ENCODE data around the gene APOH. TPM values are rescaled to one million over a fixed set of nuclear protein-coding genes. Genes with fewer than 3 reads are reported as not detected.

Gene APOH
- total and polyA plus RNA-seq, 2 of the 13 experiments (the other 11 are each of a cell fraction or from before 2014, with no cell fraction given) = 4,846 to 5,748 TPM

DNA sequence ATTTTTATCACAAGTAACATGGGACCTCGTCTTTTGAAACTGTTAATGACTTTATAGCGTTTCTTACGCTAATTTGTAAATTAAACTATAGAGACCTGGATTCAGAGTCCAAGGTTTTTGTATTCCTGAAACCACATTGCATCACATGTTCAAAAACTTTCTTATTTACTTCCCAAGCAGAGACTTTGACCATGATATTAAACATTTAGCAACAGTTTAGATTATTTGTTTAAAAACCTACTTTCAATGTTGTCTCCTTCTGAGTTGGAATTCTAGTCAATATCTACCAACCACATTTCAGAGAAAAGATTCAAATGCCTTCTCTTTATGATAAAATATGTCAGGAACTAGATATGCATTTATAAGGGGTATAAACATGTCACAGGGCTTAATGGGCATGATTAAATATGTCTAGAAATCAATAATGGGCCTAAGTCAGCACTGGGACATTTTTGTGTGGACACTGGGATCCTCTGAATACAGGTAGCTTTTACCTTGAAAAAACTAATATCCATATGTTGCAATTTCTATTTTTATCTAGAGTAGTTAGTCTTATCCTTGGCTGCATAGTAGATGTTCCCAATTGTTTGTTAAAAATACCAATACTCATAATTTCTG, 6.3 kb upstream of the APOH start (continued):
- TF ChIP-seq, protein P1, sequence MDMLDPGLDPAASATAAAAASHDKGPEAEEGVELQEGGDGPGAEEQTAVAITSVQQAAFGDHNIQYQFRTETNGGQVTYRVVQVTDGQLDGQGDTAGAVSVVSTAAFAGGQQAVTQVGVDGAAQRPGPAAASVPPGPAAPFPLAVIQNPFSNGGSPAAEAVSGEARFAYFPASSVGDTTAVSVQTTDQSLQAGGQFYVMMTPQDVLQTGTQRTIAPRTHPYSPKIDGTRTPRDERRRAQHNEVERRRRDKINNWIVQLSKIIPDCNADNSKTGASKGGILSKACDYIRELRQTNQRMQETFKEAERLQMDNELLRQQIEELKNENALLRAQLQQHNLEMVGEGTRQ (IDR thresholded peaks at IDR 0.05; ENCODE audit: low read depth, low read length) = no peak
- TF ChIP-seq, protein P1 (CRISPR knock-in tag; IDR thresholded peaks at IDR 0.05; ENCODE audit: borderline replicate concordance) = 0 out of 2 replicates have a peak, but pooled peaks have one; percentile 19
- no peak for TF ChIP-seq YEATS2 (CRISPR knock-in tag; IDR thresholded peaks at IDR 0.05; ENCODE audit: borderline replicate concordance)
- peak; percentile 95 for TF ChIP-seq CEBPG (CRISPR knock-in tag; IDR thresholded peaks at IDR 0.05)
- TF ChIP-seq SALL1 (CRISPR knock-in tag; IDR thresholded peaks at IDR 0.05) = no peak
- TF ChIP-seq, protein P2, sequence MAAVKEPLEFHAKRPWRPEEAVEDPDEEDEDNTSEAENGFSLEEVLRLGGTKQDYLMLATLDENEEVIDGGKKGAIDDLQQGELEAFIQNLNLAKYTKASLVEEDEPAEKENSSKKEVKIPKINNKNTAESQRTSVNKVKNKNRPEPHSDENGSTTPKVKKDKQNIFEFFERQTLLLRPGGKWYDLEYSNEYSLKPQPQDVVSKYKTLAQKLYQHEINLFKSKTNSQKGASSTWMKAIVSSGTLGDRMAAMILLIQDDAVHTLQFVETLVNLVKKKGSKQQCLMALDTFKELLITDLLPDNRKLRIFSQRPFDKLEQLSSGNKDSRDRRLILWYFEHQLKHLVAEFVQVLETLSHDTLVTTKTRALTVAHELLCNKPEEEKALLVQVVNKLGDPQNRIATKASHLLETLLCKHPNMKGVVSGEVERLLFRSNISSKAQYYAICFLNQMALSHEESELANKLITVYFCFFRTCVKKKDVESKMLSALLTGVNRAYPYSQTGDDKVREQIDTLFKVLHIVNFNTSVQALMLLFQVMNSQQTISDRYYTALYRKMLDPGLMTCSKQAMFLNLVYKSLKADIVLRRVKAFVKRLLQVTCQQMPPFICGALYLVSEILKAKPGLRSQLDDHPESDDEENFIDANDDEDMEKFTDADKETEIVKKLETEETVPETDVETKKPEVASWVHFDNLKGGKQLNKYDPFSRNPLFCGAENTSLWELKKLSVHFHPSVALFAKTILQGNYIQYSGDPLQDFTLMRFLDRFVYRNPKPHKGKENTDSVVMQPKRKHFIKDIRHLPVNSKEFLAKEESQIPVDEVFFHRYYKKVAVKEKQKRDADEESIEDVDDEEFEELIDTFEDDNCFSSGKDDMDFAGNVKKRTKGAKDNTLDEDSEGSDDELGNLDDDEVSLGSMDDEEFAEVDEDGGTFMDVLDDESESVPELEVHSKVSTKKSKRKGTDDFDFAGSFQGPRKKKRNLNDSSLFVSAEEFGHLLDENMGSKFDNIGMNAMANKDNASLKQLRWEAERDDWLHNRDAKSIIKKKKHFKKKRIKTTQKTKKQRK (IDR thresholded peaks at IDR 0.05; ENCODE audit: low read length) = no peak
- TF ChIP-seq, protein P3, sequence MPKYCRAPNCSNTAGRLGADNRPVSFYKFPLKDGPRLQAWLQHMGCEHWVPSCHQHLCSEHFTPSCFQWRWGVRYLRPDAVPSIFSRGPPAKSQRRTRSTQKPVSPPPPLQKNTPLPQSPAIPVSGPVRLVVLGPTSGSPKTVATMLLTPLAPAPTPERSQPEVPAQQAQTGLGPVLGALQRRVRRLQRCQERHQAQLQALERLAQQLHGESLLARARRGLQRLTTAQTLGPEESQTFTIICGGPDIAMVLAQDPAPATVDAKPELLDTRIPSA (CRISPR knock-in tag; IDR thresholded peaks at IDR 0.05; ENCODE audit: borderline replicate concordance) = no peak
- TF ChIP-seq, protein P4, sequence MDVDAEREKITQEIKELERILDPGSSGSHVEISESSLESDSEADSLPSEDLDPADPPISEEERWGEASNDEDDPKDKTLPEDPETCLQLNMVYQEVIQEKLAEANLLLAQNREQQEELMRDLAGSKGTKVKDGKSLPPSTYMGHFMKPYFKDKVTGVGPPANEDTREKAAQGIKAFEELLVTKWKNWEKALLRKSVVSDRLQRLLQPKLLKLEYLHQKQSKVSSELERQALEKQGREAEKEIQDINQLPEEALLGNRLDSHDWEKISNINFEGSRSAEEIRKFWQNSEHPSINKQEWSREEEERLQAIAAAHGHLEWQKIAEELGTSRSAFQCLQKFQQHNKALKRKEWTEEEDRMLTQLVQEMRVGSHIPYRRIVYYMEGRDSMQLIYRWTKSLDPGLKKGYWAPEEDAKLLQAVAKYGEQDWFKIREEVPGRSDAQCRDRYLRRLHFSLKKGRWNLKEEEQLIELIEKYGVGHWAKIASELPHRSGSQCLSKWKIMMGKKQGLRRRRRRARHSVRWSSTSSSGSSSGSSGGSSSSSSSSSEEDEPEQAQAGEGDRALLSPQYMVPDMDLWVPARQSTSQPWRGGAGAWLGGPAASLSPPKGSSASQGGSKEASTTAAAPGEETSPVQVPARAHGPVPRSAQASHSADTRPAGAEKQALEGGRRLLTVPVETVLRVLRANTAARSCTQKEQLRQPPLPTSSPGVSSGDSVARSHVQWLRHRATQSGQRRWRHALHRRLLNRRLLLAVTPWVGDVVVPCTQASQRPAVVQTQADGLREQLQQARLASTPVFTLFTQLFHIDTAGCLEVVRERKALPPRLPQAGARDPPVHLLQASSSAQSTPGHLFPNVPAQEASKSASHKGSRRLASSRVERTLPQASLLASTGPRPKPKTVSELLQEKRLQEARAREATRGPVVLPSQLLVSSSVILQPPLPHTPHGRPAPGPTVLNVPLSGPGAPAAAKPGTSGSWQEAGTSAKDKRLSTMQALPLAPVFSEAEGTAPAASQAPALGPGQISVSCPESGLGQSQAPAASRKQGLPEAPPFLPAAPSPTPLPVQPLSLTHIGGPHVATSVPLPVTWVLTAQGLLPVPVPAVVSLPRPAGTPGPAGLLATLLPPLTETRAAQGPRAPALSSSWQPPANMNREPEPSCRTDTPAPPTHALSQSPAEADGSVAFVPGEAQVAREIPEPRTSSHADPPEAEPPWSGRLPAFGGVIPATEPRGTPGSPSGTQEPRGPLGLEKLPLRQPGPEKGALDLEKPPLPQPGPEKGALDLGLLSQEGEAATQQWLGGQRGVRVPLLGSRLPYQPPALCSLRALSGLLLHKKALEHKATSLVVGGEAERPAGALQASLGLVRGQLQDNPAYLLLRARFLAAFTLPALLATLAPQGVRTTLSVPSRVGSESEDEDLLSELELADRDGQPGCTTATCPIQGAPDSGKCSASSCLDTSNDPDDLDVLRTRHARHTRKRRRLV (CRISPR knock-in tag; IDR thresholded peaks at IDR 0.05) = no peak
- TF ChIP-seq ATAD3A (CRISPR knock-in tag; IDR thresholded peaks at IDR 0.05) = no peak
- TF ChIP-seq ZNF670 (CRISPR knock-in tag; IDR thresholded peaks at IDR 0.05; ENCODE audit: borderline replicate concordance) = no peak
- TF ChIP-seq, protein P5, sequence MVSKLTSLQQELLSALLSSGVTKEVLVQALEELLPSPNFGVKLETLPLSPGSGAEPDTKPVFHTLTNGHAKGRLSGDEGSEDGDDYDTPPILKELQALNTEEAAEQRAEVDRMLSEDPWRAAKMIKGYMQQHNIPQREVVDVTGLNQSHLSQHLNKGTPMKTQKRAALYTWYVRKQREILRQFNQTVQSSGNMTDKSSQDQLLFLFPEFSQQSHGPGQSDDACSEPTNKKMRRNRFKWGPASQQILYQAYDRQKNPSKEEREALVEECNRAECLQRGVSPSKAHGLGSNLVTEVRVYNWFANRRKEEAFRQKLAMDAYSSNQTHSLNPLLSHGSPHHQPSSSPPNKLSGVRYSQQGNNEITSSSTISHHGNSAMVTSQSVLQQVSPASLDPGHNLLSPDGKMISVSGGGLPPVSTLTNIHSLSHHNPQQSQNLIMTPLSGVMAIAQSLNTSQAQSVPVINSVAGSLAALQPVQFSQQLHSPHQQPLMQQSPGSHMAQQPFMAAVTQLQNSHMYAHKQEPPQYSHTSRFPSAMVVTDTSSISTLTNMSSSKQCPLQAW (CRISPR knock-in tag; IDR thresholded peaks at IDR 0.05) = no peak
- 0 out of 2 replicates have a peak, but pooled peaks have one; percentile 19 for TF ChIP-seq ZFP1 (CRISPR knock-in tag; IDR thresholded peaks at IDR 0.05)
- no peak for TF ChIP-seq ZNF563 (CRISPR knock-in tag; IDR thresholded peaks at IDR 0.05)
- peak; percentile 77 for TF ChIP-seq KAT8 (CRISPR knock-in tag; IDR thresholded peaks at IDR 0.05)

All from HepG2 (cell line).